CD4-positive, alpha-beta T cell (primary cell): Measurements from ENCODE around the gene RUFY4. TPM values are rescaled to one million over a fixed set of nuclear protein-coding genes. Genes with fewer than 3 reads are reported as not detected.
"Not testable (repeated sequence)": the region's sequence is repeated elsewhere in the genome, so short reads cannot be mapped to it uniquely, and the experiment has no call there.

Experiments
- ATAC-seq: fragments of 200-7000 bp; cut with Tn5 transposase; one replicate; pipeline ENCODE4 v1.10.0; 2022; ENCODE audit warnings: mild to moderate bottlenecking; ENCODE audit not compliant: poor library complexity
- CTCF ChIA-PET: fragments of 350-600 bp; sonication (Branson Sonifier 250); formaldehyde crosslinking; loops from one replicate; lab custom pipeline; 2021; ENCODE audit warnings: antibody characterized with exemption, inconsistent platforms; lab: Charles Lee
- POLR2A ChIA-PET: fragments of 350-600 bp; sonication (Branson Sonifier 250); formaldehyde crosslinking; loops from one replicate; lab custom pipeline; 2021; ENCODE audit warnings: antibody characterized with exemption, inconsistent platforms; lab: Charles Lee
- DNase-seq, 14 experiments: peaks; one replicate each; pipeline ENCODE4 v3.0.0-alpha.2; 2013 to 2020; ENCODE audit warnings: mixed read lengths in 2 of 14
- H3K27ac ChIP-seq, 2 donors: one replicate each; pipeline versions ENCODE4 v1.5.1 to v1.7.0; 2013; ENCODE audit warnings: low read length in 2 of 2, low read depth in 1 of 2, mild to moderate bottlenecking in 1 of 2
- H3K27me3 ChIP-seq, 2 experiments: 1 replicate in 1 of 2; 2 replicates in 1 of 2; pipeline versions ENCODE4 v1.6.1 to v1.7.0; 2013; ENCODE audit warnings: low read length in 2 of 2, control low read depth in 1 of 2, mild to moderate bottlenecking in 1 of 2, moderate library complexity in 1 of 2; ENCODE audit not compliant: insufficient read depth in 2 of 2, control insufficient read depth in 1 of 2
- H3K36me3 ChIP-seq: one replicate; pipeline ENCODE4 v1.6.1; 2013; ENCODE audit warnings: low read length, control low read depth; ENCODE audit not compliant: insufficient read depth
- H3K4me1 ChIP-seq: one replicate; pipeline ENCODE4 v1.6.1; 2013; ENCODE audit warnings: low read length, control low read depth; ENCODE audit not compliant: insufficient read depth
- H3K4me3 ChIP-seq: one replicate; pipeline ENCODE4 v1.5.1; 2013; ENCODE audit warnings: mild to moderate bottlenecking, low read length, moderate library complexity
- H3K9me3 ChIP-seq, 2 experiments: 1 replicate in 1 of 2; 2 replicates in 1 of 2; pipeline versions ENCODE4 v1.6.1 to v1.7.0; 2013; ENCODE audit warnings: low read length in 2 of 2, mild to moderate bottlenecking in 2 of 2, control low read depth in 1 of 2, moderate library complexity in 1 of 2; ENCODE audit not compliant: control insufficient read depth in 1 of 2, insufficient read depth in 1 of 2
- H3K27ac Mint-ChIP-seq: one replicate; pipeline ENCODE4 v1.8.0; 2020; ENCODE audit warnings: mixed read lengths
- H3K27me3 Mint-ChIP-seq: one replicate; pipeline ENCODE4 v1.8.0; 2021; ENCODE audit warnings: mixed read lengths
- H3K36me3 Mint-ChIP-seq: one replicate; pipeline ENCODE4 v1.8.0; 2021; ENCODE audit warnings: low read depth, mixed read lengths
- H3K4me1 Mint-ChIP-seq: one replicate; pipeline ENCODE4 v1.8.0; 2021; ENCODE audit warnings: low read depth, mixed read lengths
- H3K4me3 Mint-ChIP-seq: one replicate; pipeline ENCODE4 v1.8.0; 2020; ENCODE audit warnings: mild to moderate bottlenecking, mixed read lengths
- H3K9me3 Mint-ChIP-seq: one replicate; pipeline ENCODE4 v1.8.0; 2020; ENCODE audit warnings: mixed read lengths
- intact Hi-C, 2 experiments: fragments of 100-400 bp; cut with DNase I in 1 of 2; cut with micrococcal nuclease in 1 of 2; formaldehyde crosslinking; loops; one replicate each; pipeline versions ENCODE4 v1.15.1 to v1.9.0; 2023 to 2025; cut with DNase I, micrococcal nuclease
- total RNA-seq, 174 experiments: library from RNA in 2 of 174; stranded (reverse) in 2 of 174; gene quantifications; one replicate each; pipeline ENCODE4 v1.2.3 and lab custom pipeline; 2021 to 2026
- TF ChIP-seq, protein P1 (sequence below): fragments of 200-600 bp; IDR thresholded peaks from one replicate; pipeline ENCODE4 v1.8.0; 2022; ENCODE audit warnings: antibody characterized with exemption, mild to moderate bottlenecking

The RUFY4 gene
- total RNA-seq, 2 experiments from 2014 or later, result 0.78 to 0.85 TPM

- Histone ChIP-seq H3K27me3 (peaks cover 14 to 17% of the 10 kb centered on the region in 2 experiments), H3K27ac (no peak overlapping the region), H3K4me3 (no peak overlapping the region), H3K9me3 (peaks cover 0 to 8% of the 10 kb centered on the region in 2 experiments), H3K4me1 (no peaks in the 10 kb centered on the region), H3K36me3 (no peaks in the 10 kb centered on the region)
- Mint-ChIP-seq H3K36me3 (peaks cover 4% of the 10 kb centered on the region), H3K9me3 (no peaks in the 10 kb centered on the region), H3K27ac (no peak overlapping the region), H3K4me3 (no peak overlapping the region), H3K4me1 (no peaks in the 10 kb centered on the region), H3K27me3 (peaks cover 32% of the 10 kb centered on the region)
- intact Hi-C loops, result no loop called here
- ChIA-PET POLR2A (no interaction called here), CTCF (interaction anchor here (1.0 kb wide), 1 partner anchor 27 kb away, joined by 4 read pairs; the partner anchor contains the start of gene RUFY4)
- no peak for DNase-seq
- ATAC-seq, result no peak
- TF ChIP-seq, protein P1, sequence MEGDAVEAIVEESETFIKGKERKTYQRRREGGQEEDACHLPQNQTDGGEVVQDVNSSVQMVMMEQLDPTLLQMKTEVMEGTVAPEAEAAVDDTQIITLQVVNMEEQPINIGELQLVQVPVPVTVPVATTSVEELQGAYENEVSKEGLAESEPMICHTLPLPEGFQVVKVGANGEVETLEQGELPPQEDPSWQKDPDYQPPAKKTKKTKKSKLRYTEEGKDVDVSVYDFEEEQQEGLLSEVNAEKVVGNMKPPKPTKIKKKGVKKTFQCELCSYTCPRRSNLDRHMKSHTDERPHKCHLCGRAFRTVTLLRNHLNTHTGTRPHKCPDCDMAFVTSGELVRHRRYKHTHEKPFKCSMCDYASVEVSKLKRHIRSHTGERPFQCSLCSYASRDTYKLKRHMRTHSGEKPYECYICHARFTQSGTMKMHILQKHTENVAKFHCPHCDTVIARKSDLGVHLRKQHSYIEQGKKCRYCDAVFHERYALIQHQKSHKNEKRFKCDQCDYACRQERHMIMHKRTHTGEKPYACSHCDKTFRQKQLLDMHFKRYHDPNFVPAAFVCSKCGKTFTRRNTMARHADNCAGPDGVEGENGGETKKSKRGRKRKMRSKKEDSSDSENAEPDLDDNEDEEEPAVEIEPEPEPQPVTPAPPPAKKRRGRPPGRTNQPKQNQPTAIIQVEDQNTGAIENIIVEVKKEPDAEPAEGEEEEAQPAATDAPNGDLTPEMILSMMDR, result no peak
These were observed 27.5 kb upstream of the RUFY4 start for GRCh38 chr2:218041302-218042168.

DNA sequence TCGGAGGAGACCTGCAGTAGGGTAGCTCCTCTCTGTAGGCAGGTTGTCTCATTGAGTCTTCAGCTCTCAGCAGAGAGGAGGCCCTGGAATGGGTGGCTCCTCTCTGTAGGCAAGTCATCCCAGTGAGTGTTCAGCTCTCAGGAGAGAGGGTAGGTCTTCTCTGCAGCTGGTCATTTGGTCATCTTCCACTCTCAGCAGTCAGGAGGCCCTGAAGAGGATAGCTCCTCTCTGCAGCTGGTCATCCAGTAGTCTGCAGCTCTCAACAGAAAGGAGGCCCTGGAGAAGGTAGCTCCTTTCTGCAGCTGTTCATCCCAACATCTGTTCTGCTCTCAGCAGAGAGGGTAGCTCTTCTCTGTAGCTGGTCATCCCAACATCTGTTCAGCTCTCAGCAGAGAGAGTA is 26.0 kb upstream of the RUFY4 start:
- Mint-ChIP-seq H3K27ac (no peak overlapping the region), H3K4me3 (no peak overlapping the region), H3K36me3 (peaks cover 4% of the 10 kb centered on the region), H3K4me1 (no peaks in the 10 kb centered on the region), H3K9me3 (no peaks in the 10 kb centered on the region), H3K27me3 (peaks cover 27% of the 10 kb centered on the region)
- TF ChIP-seq, protein P1, result no peak
- H3K27ac ChIP-seq, result no peak overlapping the region
- ChIA-PET POLR2A (no interaction called here), CTCF (interaction anchor here (1.2 kb wide), 1 partner anchor 8 kb away, joined by 3 read pairs; no protein-coding TSS in a partner anchor)
- H3K4me3 ChIP-seq, result no peak overlapping the region
- ATAC-seq (no peak), DNase-seq (no peak)
- intact Hi-C loops, result no loop called here
- H3K9me3 ChIP-seq, result peaks cover 0 to 8% of the 10 kb centered on the region in 2 experiments
- H3K36me3 ChIP-seq, result no peaks in the 10 kb centered on the region
- H3K27me3 ChIP-seq, result peaks cover 14 to 17% of the 10 kb centered on the region in 2 experiments
- H3K4me1 ChIP-seq, result no peaks in the 10 kb centered on the region

DNA sequence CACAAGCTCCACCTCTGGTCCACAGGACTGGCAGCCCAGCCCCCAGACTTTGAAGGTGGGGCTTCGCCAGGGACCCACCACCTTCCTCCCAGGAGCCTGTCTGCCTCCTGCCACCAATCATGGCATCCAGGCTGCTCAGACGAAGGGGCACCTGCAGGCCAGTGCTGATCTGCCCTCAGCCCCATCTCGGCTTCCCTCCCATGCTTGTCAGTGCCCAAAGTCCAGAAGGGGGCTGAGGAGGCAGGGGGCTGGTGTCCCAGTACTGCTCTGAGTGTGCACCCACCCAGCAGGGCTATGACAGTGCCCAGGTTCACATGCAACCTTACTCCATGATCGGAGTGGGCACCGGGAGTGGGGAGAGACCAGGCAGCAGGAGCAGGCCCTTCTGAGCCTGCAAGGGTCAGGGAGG is 25.3 kb upstream of the RUFY4 start:
- Mint-ChIP-seq H3K4me1 (no peaks in the 10 kb centered on the region), H3K9me3 (no peaks in the 10 kb centered on the region), H3K4me3 (no peak overlapping the region), H3K27me3 (peaks cover 33% of the 10 kb centered on the region), H3K27ac (no peak overlapping the region), H3K36me3 (peaks cover 4% of the 10 kb centered on the region)
- no peak for ATAC-seq
- Histone ChIP-seq H3K36me3 (no peaks in the 10 kb centered on the region), H3K27me3 (peaks cover 13 to 14% of the 10 kb centered on the region in 2 experiments), H3K4me1 (no peaks in the 10 kb centered on the region), H3K9me3 (peaks cover 0 to 8% of the 10 kb centered on the region in 2 experiments), H3K27ac (no peak overlapping the region), H3K4me3 (no peak overlapping the region)
- intact Hi-C loops, result no loop called here
- TF ChIP-seq, protein P1, result no peak
- DNase-seq, result no peak
- ChIA-PET POLR2A (no interaction called here), CTCF (interaction anchor here (1.2 kb wide), 1 partner anchor 9 kb away, joined by 3 read pairs; no protein-coding TSS in a partner anchor)

DNA sequence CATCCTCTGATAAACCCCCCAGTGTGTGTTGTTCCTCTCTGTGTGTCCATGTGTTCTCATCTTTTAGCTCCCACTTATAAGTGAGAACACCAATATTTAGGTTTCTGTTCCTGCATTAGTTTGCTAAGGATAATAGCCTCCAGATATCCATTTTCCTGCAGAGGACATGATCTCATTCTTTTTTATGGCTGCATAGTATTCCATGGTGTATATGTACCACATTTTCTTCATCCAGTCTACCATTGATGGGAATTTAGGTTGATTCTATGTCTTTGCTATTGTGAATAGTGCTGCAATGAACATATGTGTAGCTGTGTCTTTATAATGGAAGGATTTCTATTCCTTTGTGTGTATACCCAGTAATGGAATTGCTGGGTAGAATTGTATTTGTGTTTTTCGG is 24.5 kb upstream of the RUFY4 start:
- H3K4me1 Mint-ChIP-seq, H3K27ac ChIP-seq, H3K4me1 ChIP-seq, H3K4me3 ChIP-seq, H3K36me3 ChIP-seq, intact Hi-C loops, H3K36me3 Mint-ChIP-seq, H3K4me3 Mint-ChIP-seq, ATAC-seq, H3K9me3 Mint-ChIP-seq, POLR2A ChIA-PET, H3K27ac Mint-ChIP-seq, DNase-seq, H3K27me3 ChIP-seq: not testable (repeated sequence)
- CTCF ChIA-PET, result interaction anchor here (1.2 kb wide), 1 partner anchor 10 kb away, joined by 3 read pairs; no protein-coding TSS in a partner anchor
- peaks cover 6 to 12% of the 10 kb centered on the region in 2 experiments for H3K9me3 ChIP-seq
- H3K27me3 Mint-ChIP-seq, result peaks cover 24% of the 10 kb centered on the region
